Stimulated activated CD8-positive, alpha-beta memory T cell treated with anti-CD3 and anti-CD28 coated beads, Interleukin-12 subunit alpha, Interleukin-12 subunit beta, amount 100 ng/mL, for 24 hours (primary cell): Measurements from ENCODE around the gene KMT2A.

Source experiments
- DNase-seq: peaks from one replicate; pipeline ENCODE4 v3.0.0-alpha.2; 2020; ENCODE audit errors: extremely low read depth

Gene KMT2A

GRCh38 chr11:118484405-118484804 is 48.1 kb downstream of the KMT2A start:
- no peak for DNase-seq

GRCh38 chr11:118485273-118485672 is 49.0 kb downstream of the KMT2A start:
- no peak for DNase-seq

- peak; percentile 22 for DNase-seq
These were observed 52.3 kb downstream of the KMT2A start for GRCh38 chr11:118488480-118489109.

- DNase-seq = no peak
These were observed 54.7 kb downstream of the KMT2A start for GRCh38 chr11:118491041-118491440.

GRCh38 chr11:118497831-118498230 is 61.5 kb downstream of the KMT2A start:
- DNase-seq = no peak

- DNase-seq = no peak
These were observed 66.9 kb downstream of the KMT2A start for GRCh38 chr11:118503216-118503615.

- no peak for DNase-seq
These were observed 75.3 kb downstream of the KMT2A start for GRCh38 chr11:118511601-118512000.

GRCh38 chr11:118514103-118514502 is 77.8 kb downstream of the KMT2A start:
- no peak for DNase-seq

GRCh38 chr11:118519549-118519948 is 83.3 kb downstream of the KMT2A start:
- no peak for DNase-seq

GRCh38 chr11:118521892-118522311 is 85.6 kb downstream of the KMT2A start:
- DNase-seq = no peak

GRCh38 chr11:118522571-118523072 is 86.3 kb downstream of the KMT2A start:
- no peak for DNase-seq

GRCh38 chr11:118524356-118524755 is 88.1 kb downstream of the KMT2A start:
- no peak for DNase-seq

GRCh38 chr11:118524757-118525470 is 88.6 kb downstream of the KMT2A start:
- DNase-seq = no peak

GRCh38 chr11:118526688-118527087 is 90.4 kb downstream of the KMT2A start:
- no peak for DNase-seq

GRCh38 chr11:118527109-118527508 is 90.8 kb downstream of the KMT2A start, which contains the start of gene TTC36:
TSS of gene TTC36 (plus strand) at chr11:118527474. CDS start at chr11:118527495, 21 bp downstream.
- DNase-seq = no peak

GRCh38 chr11:118528511-118528910 is 92.2 kb downstream of the KMT2A start:
- DNase-seq = no peak

- DNase-seq = no peak
These were observed 93.4 kb downstream of the KMT2A start for GRCh38 chr11:118529584-118530175.

GRCh38 chr11:118530180-118530682 is 93.9 kb downstream of the KMT2A start:
- DNase-seq = no peak

- peak; percentile 22 for DNase-seq
These were observed 94.6 kb downstream of the KMT2A start, which contains the start of gene TMEM25 for GRCh38 chr11:118530683-118531596. TSS of gene TMEM25 (plus strand) at chr11:118531192. CDS start at chr11:118531802, 610 bp downstream.

- DNase-seq = no peak
These were observed 95.3 kb downstream of the KMT2A start for GRCh38 chr11:118531597-118532084.

GRCh38 chr11:118532091-118532490 is 95.8 kb downstream of the KMT2A start:
- DNase-seq = no peak
